GM11168 (cell line): ENCODE data around the gene LRRC55.

Source experiments
- in situ Hi-C: fragments of 300-500 bp; cut with MboI; formaldehyde crosslinking; loops from one replicate; pipeline ENCODE4 v1.12.0; 2022; ENCODE audit warnings: low sequenced_read_pairs; ENCODE audit not compliant: unreplicated experiment

Gene LRRC55, protein sequence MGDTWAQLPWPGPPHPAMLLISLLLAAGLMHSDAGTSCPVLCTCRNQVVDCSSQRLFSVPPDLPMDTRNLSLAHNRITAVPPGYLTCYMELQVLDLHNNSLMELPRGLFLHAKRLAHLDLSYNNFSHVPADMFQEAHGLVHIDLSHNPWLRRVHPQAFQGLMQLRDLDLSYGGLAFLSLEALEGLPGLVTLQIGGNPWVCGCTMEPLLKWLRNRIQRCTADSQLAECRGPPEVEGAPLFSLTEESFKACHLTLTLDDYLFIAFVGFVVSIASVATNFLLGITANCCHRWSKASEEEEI

DNA sequence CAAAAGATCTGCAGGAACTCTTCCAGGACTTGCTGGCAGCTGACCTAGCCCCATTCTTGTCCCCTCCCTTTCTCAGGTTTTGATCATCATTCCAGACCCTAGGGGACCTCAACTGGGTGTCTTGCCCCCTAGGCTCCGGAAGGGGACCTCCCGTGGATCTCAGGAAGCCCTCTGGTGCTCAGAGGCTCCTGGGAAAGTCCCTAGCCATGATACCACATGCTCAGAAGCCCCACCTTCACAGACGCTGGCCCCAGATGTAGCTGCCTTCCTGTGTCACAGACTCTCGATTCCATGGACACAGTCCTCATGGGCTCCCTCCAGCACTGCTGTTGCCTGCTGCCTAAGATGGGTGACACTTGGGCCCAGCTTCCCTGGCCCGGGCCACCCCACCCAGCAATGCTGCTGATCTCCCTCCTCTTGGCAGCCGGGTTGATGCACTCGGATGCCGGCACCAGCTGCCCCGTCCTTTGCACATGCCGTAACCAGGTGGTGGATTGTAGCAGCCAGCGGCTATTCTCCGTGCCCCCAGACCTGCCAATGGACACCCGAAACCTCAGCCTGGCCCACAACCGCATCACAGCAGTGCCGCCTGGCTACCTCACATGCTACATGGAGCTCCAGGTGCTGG is at the start of gene LRRC55:
Gene LRRC55 (plus strand): TSS at position 276 of the 628 bp plus-strand sequence. CDS start 70 bp downstream, at position 346.
- in situ Hi-C loops = no loop called here

DNA sequence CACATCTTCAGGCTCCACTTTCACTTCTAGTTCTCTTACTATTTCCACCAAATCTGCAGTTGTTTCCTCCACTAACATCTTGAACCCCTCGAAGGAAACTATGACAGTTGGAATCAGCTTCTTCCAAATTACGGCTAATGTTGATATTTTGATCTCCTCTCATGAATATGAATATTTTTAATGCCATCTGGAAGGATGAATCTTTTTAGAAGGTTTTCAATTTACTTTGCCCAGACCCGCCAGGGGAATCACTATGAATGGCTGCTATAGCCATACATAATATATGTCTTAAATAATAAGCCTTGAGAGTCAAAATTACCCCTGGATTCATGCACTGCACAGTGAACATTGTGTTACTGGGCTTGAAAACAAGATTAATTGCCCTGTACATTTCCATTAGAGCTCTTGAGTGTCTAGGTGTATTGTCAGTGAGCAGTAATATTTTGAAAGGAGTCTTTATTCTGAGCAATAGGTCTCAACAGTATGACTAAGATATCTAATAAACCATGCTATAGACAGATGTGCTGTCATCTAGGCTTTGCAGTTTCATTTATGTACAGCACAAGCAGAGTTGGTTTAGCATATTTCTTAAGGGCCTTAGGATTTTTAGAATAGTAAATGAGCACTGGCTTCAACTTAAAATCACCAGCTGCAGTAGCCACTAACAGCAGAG is 48.3 kb upstream of the LRRC55 start:
- in situ Hi-C loops = no loop called here

DNA sequence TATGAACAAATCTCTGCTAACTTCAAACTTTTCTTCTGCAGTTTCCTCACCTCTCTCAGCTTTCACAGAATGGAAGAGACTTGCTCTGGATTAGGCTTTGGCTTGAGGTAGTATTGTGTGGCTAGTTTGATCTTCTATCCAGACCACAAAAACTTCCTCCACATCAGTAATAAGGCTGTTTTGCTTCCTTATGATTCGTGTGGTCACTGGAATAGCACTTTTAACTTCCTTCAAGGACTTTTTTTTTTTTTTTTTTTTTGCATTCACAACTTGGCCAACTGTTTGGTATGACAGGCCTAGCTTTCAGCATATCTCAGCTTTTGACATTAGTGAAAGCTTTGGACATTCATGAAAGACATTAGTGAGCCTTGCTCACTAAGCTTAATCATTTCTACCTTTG is 47.5 kb upstream of the LRRC55 start:
- in situ Hi-C loops = no loop called here

DNA sequence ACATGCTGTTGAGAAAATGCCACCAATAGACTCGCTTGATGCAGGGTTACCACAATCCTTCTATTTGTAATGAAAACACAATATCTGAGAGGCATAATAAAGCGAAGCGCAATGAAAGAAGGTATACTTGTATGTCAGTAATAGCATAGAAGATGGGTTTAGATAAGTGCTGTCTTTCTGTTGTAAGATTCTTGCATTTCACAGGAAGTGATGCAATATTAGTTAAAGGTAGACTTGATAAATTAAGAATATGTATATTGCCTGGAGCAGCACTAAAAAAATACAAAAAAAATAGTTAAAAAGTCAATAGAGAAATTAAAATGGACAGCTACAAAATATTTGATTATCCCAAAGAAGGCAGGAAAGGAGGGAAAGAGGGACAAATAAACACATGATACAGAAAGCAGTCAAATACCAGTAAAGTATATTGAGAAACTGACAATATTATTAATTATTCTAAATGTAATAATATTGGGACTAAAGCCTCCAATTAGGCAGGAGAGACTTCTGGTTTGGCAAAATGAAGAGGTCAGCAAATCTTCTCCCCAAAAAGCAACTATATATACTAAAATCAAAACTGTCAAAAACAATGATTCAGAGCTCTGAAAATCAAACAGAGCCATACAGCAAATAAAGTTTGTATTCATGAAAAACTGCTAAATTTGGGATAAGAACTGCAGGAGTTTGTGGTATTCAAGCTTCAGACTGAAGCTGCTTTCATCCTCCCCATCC is 46.6 kb upstream of the LRRC55 start:
- in situ Hi-C loops = no loop called here

DNA sequence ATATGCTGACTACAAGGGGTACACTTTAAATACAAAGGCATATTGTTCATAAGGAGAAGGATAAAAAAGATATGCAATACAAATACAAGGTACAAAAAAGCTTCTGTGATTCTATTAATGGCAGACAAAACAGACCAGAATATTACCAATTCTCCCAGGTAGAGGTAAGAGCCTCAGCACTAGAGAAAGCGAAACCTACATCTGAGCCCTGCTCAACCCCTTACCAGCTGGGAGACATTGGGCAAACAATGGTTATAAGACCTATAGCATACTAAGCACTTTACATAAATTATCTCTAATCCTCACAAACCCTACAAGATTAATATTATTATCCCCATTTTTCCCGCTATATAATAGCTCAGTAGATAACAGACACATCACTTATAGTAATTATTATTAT is 41.2 kb upstream of the LRRC55 start:
- in situ Hi-C loops = no loop called here

DNA sequence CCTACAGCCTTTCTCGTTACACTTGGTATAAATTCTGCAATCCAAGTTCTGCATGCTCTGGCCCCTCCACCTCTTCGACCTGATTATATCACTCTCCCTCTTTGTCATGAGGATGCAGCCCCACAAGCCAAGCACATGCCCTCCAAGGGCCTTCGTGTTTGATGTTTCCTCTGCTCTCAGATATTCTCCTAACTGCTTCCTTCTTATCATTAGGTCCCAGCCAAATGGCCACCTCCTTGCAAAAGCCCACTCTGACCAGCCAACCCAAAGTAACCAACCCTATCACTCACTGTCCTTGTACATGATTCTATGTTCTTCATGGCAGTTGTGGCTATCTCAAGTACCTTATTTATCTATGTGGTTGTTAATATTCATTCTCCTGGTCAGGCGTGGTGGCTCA is 38.3 kb upstream of the LRRC55 start:
- in situ Hi-C loops = no loop called here

DNA sequence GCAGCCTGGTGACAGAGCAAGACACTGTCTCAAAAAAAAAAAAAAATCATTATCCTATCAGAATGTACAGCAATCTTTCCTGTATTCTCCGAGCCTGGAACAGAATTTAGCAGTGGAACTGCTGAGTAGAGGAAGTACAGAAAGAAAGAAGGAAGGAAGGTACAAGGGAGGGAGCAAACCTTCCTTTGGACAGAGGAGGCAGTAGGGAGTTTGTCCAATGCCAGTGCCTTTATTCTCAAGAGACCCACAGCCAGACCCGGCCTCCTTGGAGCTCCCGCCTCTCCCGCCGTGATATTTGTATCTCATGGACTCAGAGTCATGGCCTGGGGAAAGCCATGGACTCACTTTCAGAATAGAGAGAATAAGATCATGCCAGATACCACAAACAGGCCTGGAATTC is 37.7 kb upstream of the LRRC55 start:
- in situ Hi-C loops = no loop called here

DNA sequence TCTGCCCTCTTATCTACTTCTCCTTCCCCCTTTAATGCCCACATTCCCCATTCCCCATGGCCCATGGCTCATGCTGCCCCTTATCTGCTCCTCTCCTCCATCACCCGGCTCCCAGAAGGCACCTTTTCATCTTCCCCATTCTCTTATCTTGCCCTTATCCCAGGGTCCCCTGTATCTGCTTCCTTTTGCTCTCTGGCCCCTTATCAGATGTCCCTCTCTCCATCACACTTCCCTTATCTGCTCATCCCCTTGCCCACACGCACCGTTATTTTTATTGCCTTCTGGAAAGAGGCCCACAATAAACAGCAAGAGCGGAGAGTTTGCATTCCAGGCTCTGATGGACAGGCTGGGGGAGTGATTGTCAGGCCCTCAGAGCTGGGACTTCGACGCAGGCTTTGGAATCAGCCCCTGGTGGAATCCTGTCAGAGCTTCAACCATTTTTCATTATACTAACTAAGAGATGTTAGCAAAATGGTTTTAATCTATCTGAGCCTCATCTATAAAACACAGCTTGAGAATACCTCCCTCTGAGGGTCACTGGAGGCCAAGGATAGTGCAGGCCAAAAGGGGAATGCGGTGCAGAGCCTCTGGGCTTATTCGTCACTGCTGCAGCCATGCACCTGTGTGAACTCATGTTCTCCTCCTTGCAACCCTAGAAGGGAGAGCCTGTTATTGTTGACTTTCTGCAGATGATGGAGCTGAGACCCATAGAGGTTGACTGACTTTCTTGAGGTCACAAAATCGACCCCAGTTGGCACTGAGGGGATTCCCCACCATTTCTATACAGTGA is 37.0 kb upstream of the LRRC55 start:
- in situ Hi-C loops = no loop called here

DNA sequence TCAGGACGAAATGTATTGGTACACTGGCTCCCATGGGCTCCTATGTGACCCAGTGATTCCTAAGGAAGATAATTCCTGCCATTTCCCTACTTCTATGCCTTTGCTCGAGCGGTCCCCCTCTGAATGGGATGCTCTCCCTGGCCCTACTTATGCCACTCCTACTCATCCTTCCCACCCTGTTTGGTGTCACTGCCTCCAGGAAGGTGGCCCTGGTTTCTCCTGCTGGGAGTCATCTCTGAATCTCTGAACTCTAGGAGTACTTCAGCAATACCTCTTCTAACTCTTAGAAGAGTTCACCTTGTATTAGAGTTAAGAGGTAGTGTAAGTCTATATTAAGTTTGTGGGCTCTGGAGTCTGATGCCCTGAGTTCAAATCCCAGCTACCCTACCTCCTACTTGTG is 35.5 kb upstream of the LRRC55 start:
- in situ Hi-C loops = no loop called here

DNA sequence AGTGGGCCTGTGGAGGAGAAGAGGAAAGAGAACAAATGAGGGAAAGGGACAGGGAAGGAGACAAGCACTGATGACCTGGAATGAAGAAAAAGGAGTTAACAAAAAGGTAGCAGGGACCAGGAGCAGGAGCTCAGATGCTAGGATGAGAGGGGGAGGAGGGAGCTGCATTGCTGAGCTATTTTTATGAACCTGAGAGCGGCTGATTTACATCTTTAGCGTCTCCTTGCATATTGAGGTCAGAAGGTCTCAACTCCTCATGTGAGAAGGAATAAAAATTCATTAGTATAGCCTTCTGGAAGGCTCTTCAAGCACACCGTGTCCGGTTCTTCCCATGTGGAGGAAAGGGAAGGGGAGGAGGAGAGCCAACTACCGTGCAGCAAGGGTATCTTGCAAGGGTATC is 33.1 kb upstream of the LRRC55 start:
- in situ Hi-C loops = no loop called here

DNA sequence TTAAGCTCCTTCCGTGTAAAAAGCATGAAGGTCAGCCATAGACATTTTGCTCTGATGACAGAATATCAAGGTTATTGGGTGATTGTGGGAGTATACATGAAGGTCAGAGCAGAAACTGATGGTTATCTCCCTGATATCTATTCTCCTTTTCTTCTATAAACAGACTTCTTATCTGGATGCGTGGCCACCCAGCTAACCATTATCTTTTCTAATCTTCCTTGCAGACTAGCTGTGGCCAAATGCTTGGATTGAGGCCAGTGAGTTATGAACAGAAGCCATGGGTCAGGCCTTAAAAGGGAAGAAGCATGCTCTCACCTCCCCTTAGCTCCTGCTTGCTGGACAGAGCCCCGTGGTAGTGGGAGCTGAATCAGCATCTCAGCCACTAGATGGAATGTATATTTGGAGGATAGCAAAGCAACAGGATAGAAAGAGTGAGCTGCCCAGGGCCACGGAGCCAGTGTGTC is 31.3 kb upstream of the LRRC55 start:
- in situ Hi-C loops = no loop called here

DNA sequence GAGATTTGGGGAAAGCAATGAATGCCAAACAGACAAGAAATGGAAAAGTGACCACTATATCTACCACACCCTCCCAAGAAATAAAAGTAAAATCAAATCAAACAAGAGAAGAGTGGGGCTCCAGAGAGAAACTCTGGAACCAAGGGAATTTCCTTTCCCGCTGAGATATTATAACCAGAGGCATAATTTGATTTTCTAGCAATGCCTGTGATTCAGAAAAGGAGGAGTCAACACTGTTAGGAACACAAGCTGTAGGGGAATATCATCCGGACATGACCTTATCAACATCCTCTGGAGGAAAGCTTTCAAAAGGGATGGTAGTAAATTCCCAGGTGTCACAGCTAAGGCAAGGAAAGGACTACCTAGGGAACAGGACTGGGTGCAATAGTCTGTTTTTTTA is 29.6 kb upstream of the LRRC55 start:
- in situ Hi-C loops = no loop called here

DNA sequence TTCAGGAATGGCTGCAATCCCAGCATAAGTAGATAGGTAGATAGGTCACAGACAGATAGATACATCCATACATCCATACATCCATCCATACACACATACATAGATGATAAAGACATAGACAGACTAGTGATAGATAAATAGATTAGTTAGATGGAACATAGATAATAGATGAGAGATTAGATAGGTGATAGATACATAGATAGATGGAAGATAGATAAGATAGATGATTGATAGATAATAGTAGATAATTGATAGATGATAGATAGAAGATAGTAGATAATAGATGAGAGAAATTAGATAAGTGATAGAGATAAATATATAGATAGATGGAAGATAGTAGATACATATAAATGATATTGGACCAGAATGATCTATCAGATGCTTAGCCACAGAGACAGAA is 28.3 kb upstream of the LRRC55 start:
- in situ Hi-C loops = no loop called here

DNA sequence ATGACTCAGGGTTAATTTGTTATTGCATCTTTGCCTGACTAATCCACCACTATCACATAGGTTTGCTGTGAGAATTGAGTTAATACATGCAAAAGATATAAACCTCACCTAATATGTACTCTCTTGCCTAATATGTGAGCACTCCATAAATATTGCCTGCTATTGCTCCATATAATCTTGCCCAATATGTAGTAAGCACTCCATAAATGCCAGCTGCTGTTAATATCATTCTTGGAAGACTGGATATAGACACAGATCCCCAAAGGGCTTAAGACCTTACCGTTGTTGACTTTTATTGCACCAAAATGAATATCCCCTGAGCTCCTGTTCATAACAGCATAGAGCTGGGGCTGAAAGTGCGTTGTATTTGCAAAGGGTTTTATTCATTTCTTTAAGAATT is 27.0 kb upstream of the LRRC55 start:
- in situ Hi-C loops = no loop called here

DNA sequence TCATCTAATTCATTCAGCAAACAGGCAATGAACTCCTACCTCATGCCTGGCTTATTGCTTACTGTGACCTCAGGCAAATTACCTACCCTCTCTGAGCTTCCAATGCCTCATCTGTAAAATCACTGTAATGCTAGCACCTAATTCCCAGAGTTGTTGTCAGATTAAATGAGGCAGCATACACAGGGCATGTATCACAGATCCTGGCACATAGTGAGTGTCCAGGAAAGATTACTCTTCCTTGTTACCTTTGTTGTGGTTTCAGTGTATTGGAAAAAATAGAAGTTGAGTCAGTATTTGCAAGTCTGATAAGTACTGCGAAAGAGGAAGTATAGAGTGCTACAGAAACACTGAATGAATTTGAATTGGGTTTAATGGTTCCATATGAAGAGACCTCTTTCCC is 26.4 kb upstream of the LRRC55 start:
- in situ Hi-C loops = no loop called here

DNA sequence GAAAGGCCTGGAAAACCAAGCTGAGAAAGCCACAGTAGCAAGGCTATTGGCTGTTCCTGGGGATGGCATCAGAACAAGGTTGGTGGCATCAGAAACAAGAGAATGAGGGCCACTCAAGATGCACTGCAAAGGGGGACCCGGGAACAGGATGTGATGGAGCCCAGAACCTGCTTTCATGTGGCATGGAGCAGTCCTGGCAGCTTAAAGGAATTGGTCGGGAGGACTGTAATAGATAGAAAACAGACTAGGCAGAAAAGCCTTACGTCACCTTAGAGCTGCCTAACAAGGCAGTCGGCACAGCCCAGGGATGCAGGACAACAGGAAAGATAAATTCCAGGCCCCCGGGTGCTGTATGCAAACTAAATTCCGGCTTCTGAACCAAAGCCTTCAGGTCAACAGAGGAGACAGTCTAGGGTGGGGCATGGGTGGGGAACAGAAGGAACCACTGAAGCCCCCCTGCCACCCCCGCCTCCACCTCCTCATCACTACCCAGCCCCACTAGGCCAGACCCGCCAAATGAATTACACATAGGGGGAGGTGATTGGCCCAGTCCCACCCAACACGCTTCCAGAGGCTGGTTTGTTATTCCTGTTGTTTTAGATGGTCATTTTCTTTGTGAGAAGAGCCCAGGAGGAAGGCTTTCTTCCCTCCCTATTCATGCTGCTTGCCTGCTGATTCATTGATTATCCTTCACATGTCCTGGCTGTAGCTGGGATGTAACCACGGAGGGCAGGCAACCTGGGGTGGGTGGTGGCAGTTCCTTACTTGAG is 25.7 kb upstream of the LRRC55 start:
- in situ Hi-C loops = no loop called here

DNA sequence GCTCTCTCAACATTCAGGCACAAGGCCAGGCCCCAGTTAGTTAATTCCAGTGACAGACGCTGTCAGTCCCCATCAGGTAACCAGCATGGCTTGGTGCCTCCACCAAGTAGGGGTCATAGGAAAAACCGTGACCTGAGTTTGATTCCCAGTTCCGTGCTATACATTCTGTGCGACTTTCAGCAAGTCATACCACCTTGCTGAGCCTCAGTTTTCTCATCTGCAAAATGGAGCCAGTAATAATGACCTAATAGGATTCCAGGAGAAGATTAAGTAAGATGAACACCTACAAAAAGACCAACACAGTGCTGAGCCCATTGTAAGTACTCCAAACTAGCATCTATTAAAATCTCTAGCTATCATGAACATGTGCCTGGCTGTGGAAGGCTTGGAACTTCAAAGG is 24.8 kb upstream of the LRRC55 start:
- in situ Hi-C loops = no loop called here

DNA sequence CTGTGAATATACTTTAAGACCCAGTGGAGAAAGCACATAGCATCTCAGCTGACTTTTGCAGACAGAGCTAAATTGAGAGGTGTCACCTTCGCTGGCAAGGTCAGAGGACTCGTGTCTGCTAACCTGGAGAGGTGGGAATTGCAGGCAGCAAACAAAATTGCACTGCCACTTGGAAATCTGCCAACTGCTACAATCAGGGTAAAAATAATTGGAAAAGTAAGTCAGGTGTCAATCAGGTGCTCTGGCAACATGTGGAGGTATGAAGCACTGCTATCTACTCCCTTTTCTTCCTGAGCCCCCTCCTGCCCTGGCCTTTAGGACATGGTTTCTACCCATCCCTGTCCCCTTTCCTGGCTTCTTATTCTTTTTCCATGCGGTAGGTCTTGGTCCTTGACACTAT is 24.1 kb upstream of the LRRC55 start:
- in situ Hi-C loops = no loop called here

DNA sequence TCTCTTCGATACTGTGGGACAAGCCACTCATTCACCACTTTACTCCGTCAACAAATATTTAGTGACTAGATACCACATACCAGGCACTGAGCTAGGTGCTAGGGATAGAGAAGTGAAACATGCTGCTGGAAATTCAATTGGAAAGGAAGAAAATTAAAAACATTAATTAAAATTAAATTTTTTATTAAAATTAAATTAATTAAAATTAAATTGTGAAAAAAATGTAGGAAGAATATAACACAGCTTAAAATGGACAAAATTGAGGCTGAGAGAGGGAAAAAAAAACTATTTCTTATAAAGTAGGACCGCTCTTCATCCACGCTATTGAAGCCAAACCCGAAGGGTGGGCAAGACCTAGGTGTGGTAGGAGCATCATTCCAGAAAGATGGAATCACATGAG is 23.6 kb upstream of the LRRC55 start:
- in situ Hi-C loops = no loop called here
